ENCODE measurements around the gene FOXP3. TPM values are rescaled to one million over a fixed set of nuclear protein-coding genes. Genes with fewer than 3 reads are reported as not detected.
"Not testable (repeated sequence)": the region's sequence is repeated elsewhere in the genome, so short reads cannot be mapped to it uniquely, and the experiment has no call there.

Gene FOXP3
- total RNA-seq: not detected
- long read RNA-seq: 0 reads

- no peak for TF ChIP-seq CTCF (IDR thresholded peaks at IDR 0.05)
- Histone ChIP-seq H3K27ac (no peak within 1 kb of the TSS), H3K9me3 (no peaks in the 10 kb centered on the region), H3K36me3 (no peaks in the 10 kb centered on the region), H3K4me3 (no peak within 1 kb of the TSS), H3K4me1 (no peaks in the 10 kb centered on the region), H3K27me3 (ENCODE audit: low read depth) (no peaks in the 10 kb centered on the region)
- no peak for DNase-seq
- no peak for ATAC-seq
- intact Hi-C loops (cut with DNase I): no loop called here
These were observed at the start of gene FOXP3 for GRCh38 chrX:49264460-49264859. TSS of gene FOXP3 (minus strand) at chrX:49264710. CDS start at chrX:49258505, 6,205 bp downstream.

GRCh38 chrX:49312176-49312575 is 47.7 kb upstream of the FOXP3 start:
- ATAC-seq: no peak
- peaks cover 8% of the 10 kb centered on the region for H3K4me1 ChIP-seq
- intact Hi-C loops (cut with DNase I): no loop called here
- H3K4me3 ChIP-seq: no peak overlapping the region
- no peak for TF ChIP-seq CTCF (IDR thresholded peaks at IDR 0.05)
- no peaks in the 10 kb centered on the region for H3K9me3 ChIP-seq
- no peak overlapping the region for H3K27ac ChIP-seq
- H3K27me3 ChIP-seq (ENCODE audit: low read depth): no peaks in the 10 kb centered on the region
- H3K36me3 ChIP-seq: no peaks in the 10 kb centered on the region
- DNase-seq: no peak

- H3K36me3 ChIP-seq: no peaks in the 10 kb centered on the region
- DNase-seq (no peak), ATAC-seq (no peak)
- no peak overlapping the region for H3K27ac ChIP-seq
- no peaks in the 10 kb centered on the region for H3K27me3 ChIP-seq (ENCODE audit: low read depth)
- no peaks in the 10 kb centered on the region for H3K9me3 ChIP-seq
- intact Hi-C loops (cut with DNase I): no loop called here
- no peak for TF ChIP-seq CTCF (IDR thresholded peaks at IDR 0.05)
- no peak overlapping the region for H3K4me3 ChIP-seq
- peaks cover 8% of the 10 kb centered on the region for H3K4me1 ChIP-seq
These were observed 45.9 kb upstream of the FOXP3 start for GRCh38 chrX:49310371-49310770.

GRCh38 chrX:49309401-49309981 is 45.0 kb upstream of the FOXP3 start:
- Histone ChIP-seq H3K9me3 (no peaks in the 10 kb centered on the region), H3K36me3 (no peaks in the 10 kb centered on the region), H3K4me3 (peak overlapping the region; percentile 46), H3K27me3 (ENCODE audit: low read depth) (no peaks in the 10 kb centered on the region), H3K4me1 (peaks cover 8% of the 10 kb centered on the region), H3K27ac (peak overlapping the region; percentile 80)
- intact Hi-C loops (cut with DNase I): no loop called here
- TF ChIP-seq CTCF (IDR thresholded peaks at IDR 0.05): no peak
- DNase-seq (no peak), ATAC-seq (peak in 1 of 2 donors; percentile 58)

GRCh38 chrX:49308604-49309269 is 44.2 kb upstream of the FOXP3 start:
- Histone ChIP-seq H3K4me3 (peak overlapping the region; percentile 46), H3K9me3 (no peaks in the 10 kb centered on the region), H3K4me1 (peaks cover 8% of the 10 kb centered on the region), H3K36me3 (no peaks in the 10 kb centered on the region), H3K27me3 (ENCODE audit: low read depth) (no peaks in the 10 kb centered on the region), H3K27ac (peak overlapping the region; percentile 80)
- intact Hi-C loops (cut with DNase I): no loop called here
- ATAC-seq (peak; percentile 83 to 86), DNase-seq (peak; percentile 57)
- no peak for TF ChIP-seq CTCF (IDR thresholded peaks at IDR 0.05)

GRCh38 chrX:49307775-49308174 is 43.3 kb upstream of the FOXP3 start:
- H3K4me3 ChIP-seq; H3K27me3 ChIP-seq (ENCODE audit: low read depth); H3K4me1 ChIP-seq; H3K27ac ChIP-seq; intact Hi-C loops (cut with DNase I); H3K9me3 ChIP-seq; DNase-seq; H3K36me3 ChIP-seq; ATAC-seq: not testable (repeated sequence)

Measured in lower lobe of right lung (tissue), 2 donors.